Naive thymus-derived CD4-positive, alpha-beta T cell (primary cell): ENCODE results near the gene PLN. TPM values are rescaled to one million over a fixed set of nuclear protein-coding genes. Genes with fewer than 3 reads are reported as not detected.

Experiments
- ATAC-seq: fragments of 150-1000 bp; cut with Tn5 transposase; 2 replicates; pipeline ENCODE4 v1.10.0; 2021; ENCODE audit warnings: mild to moderate bottlenecking, moderate library complexity
- CTCF ChIA-PET: fragments of 350-600 bp; sonication (Branson Sonifier 250); formaldehyde crosslinking; loops from one replicate; lab custom pipeline; 2021; ENCODE audit warnings: antibody characterized with exemption; lab: Charles Lee
- POLR2A ChIA-PET: fragments of 350-600 bp; sonication (Branson Sonifier 250); formaldehyde crosslinking; loops from one replicate; lab custom pipeline; 2021; ENCODE audit warnings: antibody characterized with exemption, inconsistent platforms; lab: Charles Lee
- DNase-seq, 9 donors: peaks; one replicate each; pipeline versions ENCODE4 v3.0.0 to v3.0.0-alpha.2; 2020 to 2022; ENCODE audit warnings: mixed read lengths in 1 of 9
- H3K27ac ChIP-seq: one replicate; pipeline ENCODE4 v1.7.0; 2013; ENCODE audit warnings: mild to moderate bottlenecking, low read depth, low read length, moderate library complexity
- H3K27me3 ChIP-seq, 2 donors: one replicate each; pipeline ENCODE4 v1.7.0; 2013; ENCODE audit warnings: low read length in 2 of 2, mild to moderate bottlenecking in 2 of 2, moderate library complexity in 2 of 2; ENCODE audit not compliant: control insufficient read depth in 2 of 2, insufficient read depth in 2 of 2
- H3K36me3 ChIP-seq, 3 experiments: 1 replicate in 2 of 3; 2 replicates in 1 of 3; pipeline ENCODE4 v1.7.0; 2013; ENCODE audit warnings: low read length in 3 of 3, mild to moderate bottlenecking in 3 of 3, moderate library complexity in 1 of 3; ENCODE audit not compliant: insufficient read depth in 3 of 3, control insufficient read depth in 2 of 3
- H3K4me1 ChIP-seq, 2 donors: one replicate each; pipeline ENCODE4 v1.7.0; 2013; ENCODE audit warnings: low read length in 2 of 2, mild to moderate bottlenecking in 2 of 2, moderate library complexity in 1 of 2; ENCODE audit not compliant: control insufficient read depth in 2 of 2, insufficient read depth in 2 of 2
- H3K4me3 ChIP-seq: 2 replicates; pipeline ENCODE4 v1.7.0; 2013; ENCODE audit warnings: mild to moderate bottlenecking, low read length
- H3K9me3 ChIP-seq, 3 experiments: 1 replicate in 2 of 3; 2 replicates in 1 of 3; pipeline ENCODE4 v1.7.0; 2013; ENCODE audit warnings: low read length in 3 of 3; ENCODE audit not compliant: control insufficient read depth in 2 of 3
- H3K27ac Mint-ChIP-seq, 9 donors: one replicate each; pipeline ENCODE4 v1.8.0; 2020 to 2022; ENCODE audit warnings: mixed read lengths in 9 of 9, mild to moderate bottlenecking in 8 of 9, moderate library complexity in 5 of 9, inconsistent platforms in 2 of 9
- H3K27me3 Mint-ChIP-seq, 5 donors: one replicate each; pipeline ENCODE4 v1.8.0; 2021 to 2022; ENCODE audit warnings: mixed read lengths in 5 of 5, mild to moderate bottlenecking in 1 of 5
- H3K36me3 Mint-ChIP-seq, 5 donors: one replicate each; pipeline ENCODE4 v1.8.0; 2020 to 2022; ENCODE audit warnings: mixed read lengths in 5 of 5, mild to moderate bottlenecking in 3 of 5, inconsistent platforms in 1 of 5
- H3K4me1 Mint-ChIP-seq, 7 donors: one replicate each; pipeline ENCODE4 v1.8.0; 2020 to 2022; ENCODE audit warnings: mixed read lengths in 7 of 7, mild to moderate bottlenecking in 3 of 7, inconsistent platforms in 1 of 7
- H3K4me3 Mint-ChIP-seq, 10 donors: one replicate each; pipeline ENCODE4 v1.8.0; 2020 to 2022; ENCODE audit warnings: mild to moderate bottlenecking in 10 of 10, mixed read lengths in 10 of 10, moderate library complexity in 6 of 10, inconsistent platforms in 2 of 10
- H3K9me3 Mint-ChIP-seq, 11 donors: one replicate each; pipeline ENCODE4 v1.8.0; 2020 to 2022; ENCODE audit warnings: mixed read lengths in 11 of 11, mild to moderate bottlenecking in 4 of 11, inconsistent platforms in 1 of 11, moderate library complexity in 1 of 11
- intact Hi-C, 2 donors: fragments of 100-400 bp; cut with micrococcal nuclease; formaldehyde crosslinking; loops; one replicate each; pipeline ENCODE4 v1.15.1; 2023
- polyA plus RNA-seq, 2 donors: library from polyadenylated mRNA; unstranded; fragments of 300-500 nt; fragmentation: Illumina TruSeq; gene quantifications; one replicate each; pipeline ENCODE4 v1.2.3, GENCODE V29; 2021
- total RNA-seq, 6 experiments: library from RNA in 5 of 6; stranded (reverse) in 5 of 6; gene quantifications; 1 replicate in 5 of 6; 2 replicates in 1 of 6; pipeline ENCODE4 v1.2.3 and lab custom pipeline; 2021 to 2026

PLN gene
- total and polyA plus RNA-seq, 7 experiments from 2014 or later = 0.09 to 0.34 (median 0.20) TPM; not detected in 2

GRCh38 chr6:118505656-118506055 lies 42.4 kb upstream of the PLN start:
- POLR2A ChIA-PET = no interaction called here
- Mint-ChIP-seq H3K4me1 (peaks cover 7 to 37% (median 20%) of the 10 kb centered on the region in 7 donors), H3K27ac (peak overlapping the region in 2 of 9 donors; percentile 27 to 35), H3K9me3 (peaks cover 0 to 11% (median 2%) of the 10 kb centered on the region in 11 donors), H3K4me3 (no peak overlapping the region), H3K27me3 (no peaks in the 10 kb centered on the region), H3K36me3 (peaks cover 31 to 59% (median 47%) of the 10 kb centered on the region in 5 donors)
- no peak overlapping the region for H3K27ac ChIP-seq
- H3K36me3 ChIP-seq = peaks cover 0 to 25% (median 4%) of the 10 kb centered on the region in 3 experiments
- ATAC-seq (no peak), DNase-seq (no peak)
- no peaks in the 10 kb centered on the region for H3K27me3 ChIP-seq
- no peaks in the 10 kb centered on the region for H3K9me3 ChIP-seq
- no peak overlapping the region for H3K4me3 ChIP-seq
- CTCF ChIA-PET = no interaction called here
- no peaks in the 10 kb centered on the region for H3K4me1 ChIP-seq
- intact Hi-C loops = loop anchor here in 1 of 2 donors (2.0 kb wide), 2 partner anchors 13 to 17 kb away; no protein-coding TSS in a partner anchor

GRCh38 chr6:118506071-118506638 lies 41.9 kb upstream of the PLN start:
- Histone ChIP-seq H3K27ac (no peak overlapping the region), H3K4me1 (no peaks in the 10 kb centered on the region), H3K9me3 (no peaks in the 10 kb centered on the region), H3K36me3 (peaks cover 0 to 20% (median 4%) of the 10 kb centered on the region in 3 experiments), H3K27me3 (no peaks in the 10 kb centered on the region), H3K4me3 (no peak overlapping the region)
- ChIA-PET CTCF (no interaction called here), POLR2A (no interaction called here)
- Mint-ChIP-seq H3K9me3 (peaks cover 0 to 6% (median 0%) of the 10 kb centered on the region in 11 donors), H3K27ac (peak overlapping the region in 6 of 9 donors; percentile 1 to 53 (median 31)), H3K27me3 (no peaks in the 10 kb centered on the region), H3K36me3 (peaks cover 26 to 54% (median 42%) of the 10 kb centered on the region in 5 donors), H3K4me3 (no peak overlapping the region), H3K4me1 (peaks cover 5 to 33% (median 20%) of the 10 kb centered on the region in 7 donors)
- DNase-seq (no peak), ATAC-seq (no peak)
- intact Hi-C loops = loop anchor here in 1 of 2 donors (2.0 kb wide), 2 partner anchors 13 to 17 kb away; no protein-coding TSS in a partner anchor

GRCh38 chr6:118507636-118508035 lies 40.5 kb upstream of the PLN start:
- no peaks in the 10 kb centered on the region for H3K27me3 ChIP-seq
- H3K4me3 ChIP-seq = no peak overlapping the region
- H3K36me3 ChIP-seq = peaks cover 0 to 9% (median 4%) of the 10 kb centered on the region in 3 experiments
- Mint-ChIP-seq H3K27ac (peak overlapping the region in 8 of 9 donors; percentile 8 to 75 (median 26)), H3K4me3 (no peak overlapping the region), H3K36me3 (peaks cover 11 to 47% (median 29%) of the 10 kb centered on the region in 5 donors), H3K4me1 (peaks cover 7 to 39% (median 26%) of the 10 kb centered on the region in 7 donors), H3K9me3 (peaks cover 0 to 3% (median 0%) of the 10 kb centered on the region in 11 donors), H3K27me3 (no peaks in the 10 kb centered on the region)
- ATAC-seq (no peak), DNase-seq (no peak)
- no peaks in the 10 kb centered on the region for H3K4me1 ChIP-seq
- CTCF ChIA-PET = no interaction called here
- H3K9me3 ChIP-seq = no peaks in the 10 kb centered on the region
- H3K27ac ChIP-seq = no peak overlapping the region
- POLR2A ChIA-PET = no interaction called here
- intact Hi-C loops = loop anchor here in 1 of 2 donors (2.0 kb wide), 3 partner anchors 15 to 223 kb away; no protein-coding TSS in a partner anchor

GRCh38 chr6:118509009-118509617 lies 39.0 kb upstream of the PLN start:
- CTCF ChIA-PET = no interaction called here
- no peak overlapping the region for H3K4me3 ChIP-seq
- H3K36me3 ChIP-seq = peaks cover 0 to 7% (median 4%) of the 10 kb centered on the region in 3 experiments
- intact Hi-C loops = loop anchor here in 1 of 2 donors (2.0 kb wide), 1 partner anchor 224 kb away; no protein-coding TSS in a partner anchor
- Mint-ChIP-seq H3K27ac (peak overlapping the region in 2 of 9 donors; percentile 22 to 25), H3K27me3 (no peaks in the 10 kb centered on the region), H3K4me1 (peaks cover 7 to 54% (median 35%) of the 10 kb centered on the region in 7 donors), H3K36me3 (peaks cover 10 to 44% (median 25%) of the 10 kb centered on the region in 5 donors), H3K9me3 (no peaks in the 10 kb centered on the region), H3K4me3 (no peak overlapping the region)
- no peaks in the 10 kb centered on the region for H3K27me3 ChIP-seq
- no peak for DNase-seq
- no peaks in the 10 kb centered on the region for H3K9me3 ChIP-seq
- POLR2A ChIA-PET = no interaction called here
- ATAC-seq = no peak
- no peak overlapping the region for H3K27ac ChIP-seq
- H3K4me1 ChIP-seq = no peaks in the 10 kb centered on the region

- Mint-ChIP-seq H3K4me1 (peaks cover 5 to 67% (median 54%) of the 10 kb centered on the region in 7 donors), H3K27ac (peak overlapping the region in 8 of 9 donors; percentile 10 to 77 (median 62)), H3K36me3 (peaks cover 0 to 34% (median 20%) of the 10 kb centered on the region in 5 donors), H3K27me3 (no peaks in the 10 kb centered on the region), H3K4me3 (peak overlapping the region in 2 of 10 donors; percentile 5 to 6), H3K9me3 (peaks cover 0 to 2% (median 0%) of the 10 kb centered on the region in 11 donors)
- no peaks in the 10 kb centered on the region for H3K4me1 ChIP-seq
- H3K9me3 ChIP-seq = no peaks in the 10 kb centered on the region
- H3K4me3 ChIP-seq = no peak overlapping the region
- intact Hi-C loops = no loop called here
- no peak overlapping the region for H3K27ac ChIP-seq
- ChIA-PET POLR2A (no interaction called here), CTCF (interaction anchor here (1.2 to 2.1 kb wide), 2 partner anchors 14 to 24 kb away, joined by 3 to 4 read pairs; no protein-coding TSS in a partner anchor)
- no peaks in the 10 kb centered on the region for H3K27me3 ChIP-seq
- no peak for ATAC-seq
- DNase-seq = no peak
- no peaks in the 10 kb centered on the region for H3K36me3 ChIP-seq
Measured at GRCh38 chr6:118511930-118512715, 36.0 kb upstream of the PLN start.

- Mint-ChIP-seq H3K27me3 (no peaks in the 10 kb centered on the region), H3K27ac (peak overlapping the region in 2 of 9 donors; percentile 10 to 11), H3K4me3 (peak overlapping the region in 1 of 10 donors; percentile 20), H3K4me1 (peaks cover 5 to 78% (median 66%) of the 10 kb centered on the region in 7 donors), H3K9me3 (peaks cover 0 to 14% (median 4%) of the 10 kb centered on the region in 11 donors), H3K36me3 (peaks cover 4 to 59% (median 41%) of the 10 kb centered on the region in 5 donors)
- CTCF ChIA-PET = no interaction called here
- intact Hi-C loops = loop anchor here in 1 of 2 donors (2.0 kb wide), 1 partner anchor 16 kb away; no protein-coding TSS in a partner anchor
- DNase-seq (no peak), ATAC-seq (no peak)
- Histone ChIP-seq H3K27ac (no peak overlapping the region), H3K4me1 (no peaks in the 10 kb centered on the region), H3K4me3 (no peak overlapping the region), H3K9me3 (no peaks in the 10 kb centered on the region), H3K36me3 (peaks cover 0 to 3% (median 0%) of the 10 kb centered on the region in 3 experiments), H3K27me3 (no peaks in the 10 kb centered on the region)
- POLR2A ChIA-PET = no interaction called here
Measured at GRCh38 chr6:118514689-118515088, 33.4 kb upstream of the PLN start.
